KG1 (cell line): ENCODE measurements around the gene SRM.
"Not testable (repeated sequence)": the region's sequence is repeated elsewhere in the genome, so short reads cannot be mapped to it uniquely, and the experiment has no call there.

ENCODE experiments used
- DNase-seq: peaks from one replicate; lab custom pipeline; 2025; lab: John Stamatoyannopoulos, UW

Gene SRM

GRCh38 chr1:11044849-11045427 lies 14.9 kb downstream of the SRM start:
- DNase-seq: no peak

DNA sequence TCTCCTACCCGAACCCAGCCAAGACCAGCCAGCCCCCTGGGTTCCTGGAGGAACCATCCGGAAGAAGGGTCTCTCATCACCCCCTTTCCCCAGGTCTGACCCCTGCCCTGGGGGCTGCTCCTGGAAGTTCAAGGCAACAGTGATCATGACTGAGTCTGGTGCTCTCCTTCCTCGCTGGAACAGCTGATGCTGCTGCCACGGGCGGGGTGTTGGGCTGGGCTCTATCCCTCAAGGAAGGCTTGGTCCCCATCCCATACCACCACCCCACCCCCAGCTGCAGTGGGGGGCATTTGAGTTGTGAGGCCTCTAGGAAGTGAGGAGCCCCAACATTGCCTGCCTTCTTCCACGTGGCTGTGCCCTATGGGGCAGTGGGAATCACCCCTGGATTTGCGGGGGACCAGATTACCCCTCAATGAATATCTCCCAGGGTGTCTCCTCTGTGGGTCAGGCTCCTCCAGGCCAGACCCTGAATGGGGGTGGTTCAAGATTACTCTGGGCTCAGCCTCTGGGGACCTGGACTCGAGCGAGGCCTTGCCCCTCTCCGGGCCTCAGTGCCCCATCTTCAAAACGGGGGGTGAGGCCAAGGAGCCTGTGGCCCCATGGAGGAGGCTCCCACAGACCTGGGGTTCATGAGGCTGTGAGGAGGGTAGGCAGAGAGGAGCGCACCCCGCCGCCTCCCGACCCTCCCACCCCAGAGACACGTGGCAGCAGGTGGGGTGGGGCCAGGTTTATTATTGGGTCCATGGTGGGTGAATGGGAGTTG lies 15.6 kb downstream of the SRM start:
- no peak for DNase-seq

DNA sequence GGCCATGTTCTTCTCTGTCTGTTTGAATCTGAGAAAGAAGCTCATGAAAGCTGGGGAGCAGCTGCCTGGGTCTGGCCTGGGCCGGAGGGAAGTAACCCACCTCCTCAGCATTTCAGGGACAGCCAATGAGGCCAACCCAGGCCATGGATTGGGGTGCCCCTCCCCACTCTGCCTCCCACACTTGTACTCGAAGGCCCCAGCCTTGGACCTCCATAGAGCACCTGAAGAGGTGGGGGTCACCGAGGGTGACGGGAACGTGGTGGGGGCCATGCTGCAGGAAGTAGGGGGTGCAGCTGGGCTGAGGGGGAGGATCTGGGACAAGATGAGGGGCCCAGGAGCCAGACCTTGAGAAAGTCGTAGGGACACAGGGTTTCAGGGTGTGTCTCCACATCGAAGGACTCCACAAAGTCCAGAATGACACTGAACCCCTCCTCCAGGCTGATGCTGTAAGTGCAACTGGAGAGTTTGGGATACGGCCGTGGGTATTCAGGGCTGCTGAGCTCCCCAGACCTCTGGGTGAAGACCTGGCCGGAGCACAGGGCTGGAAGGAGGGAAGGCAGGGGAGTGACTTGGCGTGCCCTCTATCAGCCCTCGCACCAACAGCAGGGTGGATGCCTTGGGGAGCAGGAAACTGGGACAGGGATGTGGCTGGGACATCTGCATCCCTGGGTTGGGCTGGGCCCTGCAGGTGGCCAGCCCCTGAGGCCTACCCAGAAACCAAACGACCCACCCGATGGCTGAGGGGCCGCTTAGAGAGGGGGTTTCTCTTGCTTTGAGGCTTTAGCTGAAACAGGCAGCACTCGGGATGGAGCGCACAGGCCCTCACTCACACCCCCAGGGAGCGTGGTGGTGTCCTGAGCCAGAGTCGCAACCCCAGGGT lies 16.6 kb downstream of the SRM start:
- no peak for DNase-seq

DNA sequence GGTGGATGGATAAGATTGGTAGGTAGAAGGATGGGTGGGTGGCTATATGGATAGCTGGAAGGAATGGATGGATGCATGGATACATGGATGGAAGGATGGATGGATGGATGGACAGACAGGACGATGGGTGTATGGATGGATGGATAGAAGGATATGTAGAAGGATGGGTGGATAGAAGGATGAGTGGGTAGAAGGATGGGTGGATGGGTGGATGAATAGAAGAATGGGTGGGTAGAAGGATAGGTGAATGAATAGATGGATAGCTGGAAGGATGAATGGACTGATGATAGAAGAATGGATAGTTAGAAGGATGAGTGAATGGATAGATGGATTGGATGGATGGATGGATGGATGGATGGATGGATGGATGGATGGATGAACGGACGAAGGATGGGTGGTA lies 17.8 kb downstream of the SRM start:
- DNase-seq: no peak

GRCh38 chr1:11041048-11041447 lies 18.8 kb downstream of the SRM start:
- DNase-seq: no peak

GRCh38 chr1:11040105-11040429 lies 19.8 kb downstream of the SRM start:
- not testable (repeated sequence) for DNase-seq

DNA sequence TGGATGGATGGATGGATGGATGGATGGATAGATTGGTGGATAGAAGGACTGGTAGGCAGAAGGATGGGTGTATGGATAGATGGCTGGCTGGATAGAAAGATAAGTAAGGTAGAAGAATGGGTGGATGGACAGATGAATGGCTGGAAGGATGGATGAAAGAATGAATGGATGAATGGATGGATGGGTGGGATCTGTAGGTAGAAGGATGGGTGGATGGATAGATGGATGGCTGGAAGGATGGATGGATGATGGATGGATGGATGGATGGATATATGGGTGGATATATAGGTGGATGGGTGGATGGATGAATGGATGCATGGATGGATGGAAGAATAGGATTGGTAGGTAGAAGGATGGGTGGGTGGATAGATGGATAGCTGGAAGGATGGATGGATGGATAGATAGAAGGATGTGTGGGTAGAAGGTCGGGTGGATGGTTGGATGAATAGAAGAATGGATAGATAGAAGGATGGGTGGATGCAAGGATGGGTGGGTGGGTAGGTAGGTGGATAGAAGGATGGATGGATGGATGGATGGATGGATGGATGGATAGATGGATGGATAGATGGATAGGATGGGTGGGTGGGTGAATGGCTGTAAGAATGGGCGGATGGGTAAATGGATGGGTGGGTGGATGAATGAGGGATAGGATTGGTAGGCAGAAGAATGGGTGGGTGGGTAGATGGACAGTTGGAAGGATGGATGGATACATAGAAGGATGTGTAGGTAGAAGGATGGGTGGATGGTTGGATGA lies 20.3 kb downstream of the SRM start:
- DNase-seq: no peak

DNA sequence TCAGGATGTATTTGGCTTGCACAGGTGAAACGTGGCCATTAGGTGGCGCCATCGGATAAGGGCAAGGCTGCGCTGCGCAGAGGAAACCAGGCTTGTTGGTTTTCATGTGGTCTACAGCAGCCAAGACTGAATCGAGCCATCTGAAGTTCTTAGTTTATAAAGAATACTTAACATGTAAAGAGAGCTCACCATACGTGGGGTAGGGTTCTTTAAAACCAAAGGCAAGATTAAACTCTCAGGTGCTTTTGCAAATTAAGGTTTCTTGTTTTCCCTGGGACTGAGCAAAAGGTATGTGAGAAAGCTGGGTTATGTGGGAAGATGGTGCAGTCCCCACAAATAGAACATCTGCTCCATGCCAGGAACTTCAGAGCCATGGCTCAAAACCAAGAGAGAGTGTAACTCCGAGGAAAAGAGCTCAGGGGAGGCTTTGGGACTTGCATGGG lies 22.1 kb downstream of the SRM start:
- DNase-seq: peak; percentile 72

- DNase-seq: not testable (repeated sequence)
These were observed 22.6 kb downstream of the SRM start for GRCh38 chr1:11037019-11037739.

GRCh38 chr1:11031624-11032262 lies 28.1 kb downstream of the SRM start:
- DNase-seq: no peak

- no peak for DNase-seq
These were observed 29.0 kb downstream of the SRM start for GRCh38 chr1:11030865-11031264.

DNA sequence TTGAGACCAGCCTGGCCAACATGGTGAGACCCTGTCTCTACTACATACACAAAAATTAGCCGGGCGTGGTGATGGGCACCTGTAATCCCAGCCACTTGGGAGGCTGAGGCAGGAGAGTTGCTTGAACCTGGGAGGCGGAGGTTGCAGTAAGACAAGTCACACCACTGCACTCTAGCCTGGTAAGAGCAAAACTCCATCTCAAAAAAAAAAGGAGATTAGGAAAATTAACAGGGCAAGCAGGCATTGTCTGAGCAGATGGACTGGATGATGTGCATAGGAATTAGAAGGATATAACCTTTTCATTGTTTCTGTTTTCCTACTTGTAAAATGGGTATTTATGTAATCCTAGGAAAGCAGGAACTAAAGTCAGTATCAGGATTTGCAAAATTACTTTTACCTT lies 31.8 kb downstream of the SRM start:
- no peak for DNase-seq

DNA sequence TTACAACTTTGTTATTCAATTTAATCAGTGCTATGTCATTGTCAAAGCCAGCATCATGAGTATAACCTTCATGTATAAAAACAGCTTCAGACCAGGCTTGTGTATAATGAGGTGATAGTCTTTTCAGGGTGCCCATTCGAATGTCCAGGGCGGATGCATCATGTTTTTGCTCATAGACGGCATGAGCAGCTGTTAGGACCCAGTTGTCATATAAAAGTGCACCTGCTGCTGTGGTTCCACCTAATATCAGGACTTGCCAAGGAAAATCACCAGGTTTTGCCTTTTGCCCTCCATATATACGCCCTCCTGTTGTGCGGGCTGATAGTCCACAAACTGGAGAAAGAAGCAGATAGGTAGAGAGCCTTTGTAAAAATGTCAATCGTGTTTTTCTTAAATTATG lies 32.5 kb downstream of the SRM start:
- no peak for DNase-seq

DNA sequence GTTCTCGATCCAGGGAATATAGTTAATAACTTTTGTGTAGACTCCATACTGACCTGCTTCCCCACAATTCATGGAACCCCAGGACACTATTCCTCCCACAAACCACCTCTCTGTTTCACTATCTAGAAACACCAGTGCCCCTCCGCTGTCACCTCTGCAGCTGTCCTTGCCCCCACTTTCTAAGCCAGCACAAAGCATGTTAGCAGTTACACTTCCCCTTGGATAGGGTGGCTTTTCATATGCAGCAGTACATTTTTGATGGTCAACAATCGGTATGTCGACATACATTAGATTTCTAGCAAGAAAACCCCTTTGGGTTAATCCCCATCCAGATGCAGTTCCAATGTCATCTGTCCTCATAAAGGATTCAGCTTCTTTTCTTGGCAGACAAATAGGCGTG lies 32.9 kb downstream of the SRM start:
- DNase-seq: no peak

DNA sequence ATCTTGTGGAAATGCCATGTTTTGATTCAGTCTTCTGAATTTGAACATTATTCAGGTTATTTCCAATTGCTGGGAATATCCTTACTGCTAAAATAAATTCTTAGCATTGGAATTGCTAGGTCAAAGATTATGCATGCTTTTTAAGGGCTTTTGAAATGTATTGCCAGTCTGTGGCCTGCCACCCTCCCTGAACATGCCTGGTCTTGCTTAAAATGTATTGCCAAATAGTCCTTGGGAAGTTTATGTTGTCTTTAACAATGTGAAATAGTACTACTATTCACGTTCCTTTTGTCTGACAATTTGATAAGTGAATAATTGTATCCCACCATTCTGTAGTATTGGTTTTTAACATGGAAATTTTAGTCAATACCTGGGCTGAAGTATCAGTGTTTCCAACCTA lies 33.8 kb downstream of the SRM start:
- no peak for DNase-seq

- no peak for DNase-seq
These were observed 34.2 kb downstream of the SRM start for GRCh38 chr1:11025618-11026017.

DNA sequence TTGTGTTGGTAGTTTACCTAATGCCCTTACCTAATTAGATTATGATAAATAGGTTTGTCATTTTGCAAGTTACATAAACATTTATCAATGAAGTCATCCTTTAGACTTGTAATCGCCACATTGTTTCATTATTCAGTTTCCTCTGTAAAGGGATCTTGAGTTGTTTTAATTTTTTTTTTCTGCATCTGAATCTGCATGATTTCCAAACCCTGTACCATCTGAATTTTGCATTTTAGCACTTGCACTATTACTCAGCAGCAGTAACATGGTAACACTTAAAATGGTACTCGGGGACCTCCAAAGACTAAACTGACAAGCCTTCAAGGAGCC lies 35.0 kb downstream of the SRM start:
- no peak for DNase-seq

- DNase-seq: no peak
These were observed 35.5 kb downstream of the SRM start for GRCh38 chr1:11024154-11024873.

GRCh38 chr1:11023201-11023600 lies 36.6 kb downstream of the SRM start:
- DNase-seq: no peak

- no peak for DNase-seq
These were observed 39.8 kb downstream of the SRM start for GRCh38 chr1:11019971-11020370.

GRCh38 chr1:11019358-11019757 lies 40.5 kb downstream of the SRM start:
- not testable (repeated sequence) for DNase-seq
